ENCODE results near the gene FER. TPM values are rescaled to one million over a fixed set of nuclear protein-coding genes. Genes with fewer than 3 reads are reported as not detected.

The FER gene
- total and polyA plus RNA-seq, 2 of the 8 experiments (the other 6 are each of a cell fraction or from before 2014, with no cell fraction given): 1.3 to 15.8 TPM

DNA sequence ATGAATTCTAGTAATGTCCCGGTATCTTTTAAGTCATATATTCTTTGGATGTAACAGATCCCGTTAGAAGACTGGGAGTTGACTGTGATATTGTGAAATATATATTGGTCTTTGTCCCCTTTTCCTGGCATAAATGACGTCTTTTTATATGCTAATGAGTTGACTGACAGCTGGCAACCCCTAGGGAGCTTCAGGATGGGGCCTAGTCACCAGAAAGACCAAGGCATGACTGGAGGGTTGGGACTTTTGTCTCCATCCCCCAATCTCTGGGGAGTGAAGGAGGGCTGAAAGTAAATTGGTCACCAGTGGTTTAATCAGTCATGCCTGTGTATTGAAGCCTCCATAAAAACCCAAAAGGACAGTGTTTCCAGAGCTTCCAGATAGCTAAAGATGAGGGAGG, 420.5 kb downstream of the FER start (continued):
- TF ChIP-seq, protein P1, sequence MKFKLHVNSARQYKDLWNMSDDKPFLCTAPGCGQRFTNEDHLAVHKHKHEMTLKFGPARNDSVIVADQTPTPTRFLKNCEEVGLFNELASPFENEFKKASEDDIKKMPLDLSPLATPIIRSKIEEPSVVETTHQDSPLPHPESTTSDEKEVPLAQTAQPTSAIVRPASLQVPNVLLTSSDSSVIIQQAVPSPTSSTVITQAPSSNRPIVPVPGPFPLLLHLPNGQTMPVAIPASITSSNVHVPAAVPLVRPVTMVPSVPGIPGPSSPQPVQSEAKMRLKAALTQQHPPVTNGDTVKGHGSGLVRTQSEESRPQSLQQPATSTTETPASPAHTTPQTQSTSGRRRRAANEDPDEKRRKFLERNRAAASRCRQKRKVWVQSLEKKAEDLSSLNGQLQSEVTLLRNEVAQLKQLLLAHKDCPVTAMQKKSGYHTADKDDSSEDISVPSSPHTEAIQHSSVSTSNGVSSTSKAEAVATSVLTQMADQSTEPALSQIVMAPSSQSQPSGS (IDR thresholded peaks at IDR 0.05; ENCODE audit: low read length): no peak
- no peak for TF ChIP-seq RNF2 (IDR thresholded peaks at IDR 0.05; ENCODE audit: borderline replicate concordance, low read depth, low read length, missing control alignments, poor library complexity, severe bottlenecking)
- TF ChIP-seq BRCA1 (IDR thresholded peaks at IDR 0.05; ENCODE audit: low read depth, low read length): no peak
- TF ChIP-seq ZNF274 (IDR thresholded peaks at IDR 0.05; ENCODE audit: borderline replicate concordance, extremely low read depth, low read length): no peak
- TF ChIP-seq CTBP2 (IDR thresholded peaks at IDR 0.05; ENCODE audit: borderline replicate concordance, insufficient read depth, insufficient read length, low read length): no peak
- TF ChIP-seq, protein P2, sequence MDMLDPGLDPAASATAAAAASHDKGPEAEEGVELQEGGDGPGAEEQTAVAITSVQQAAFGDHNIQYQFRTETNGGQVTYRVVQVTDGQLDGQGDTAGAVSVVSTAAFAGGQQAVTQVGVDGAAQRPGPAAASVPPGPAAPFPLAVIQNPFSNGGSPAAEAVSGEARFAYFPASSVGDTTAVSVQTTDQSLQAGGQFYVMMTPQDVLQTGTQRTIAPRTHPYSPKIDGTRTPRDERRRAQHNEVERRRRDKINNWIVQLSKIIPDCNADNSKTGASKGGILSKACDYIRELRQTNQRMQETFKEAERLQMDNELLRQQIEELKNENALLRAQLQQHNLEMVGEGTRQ (IDR thresholded peaks at IDR 0.05; ENCODE audit: low read length): no peak
